Endodermal cell (in vitro differentiated cells): ENCODE measurements around the gene HAND1. TPM values are rescaled to one million over a fixed set of nuclear protein-coding genes. Genes with fewer than 3 reads are reported as not detected.
A peak's percentile ranks its signal among the peaks of the same experiment; 100 is the strongest.

ENCODE experiments used
- DNase-seq: peaks from one replicate; pipeline ENCODE4 v3.0.0-alpha.2; 2017
- H3K27ac ChIP-seq: 2 replicates; pipeline ENCODE4 v1.5.1; 2013; ENCODE audit warnings: mild to moderate bottlenecking, low read depth, low read length, moderate library complexity
- H3K27me3 ChIP-seq: 2 replicates; pipeline ENCODE4 v1.6.1; 2013; ENCODE audit warnings: mild to moderate bottlenecking, low read length, moderate library complexity; ENCODE audit not compliant: insufficient read depth, control insufficient read depth, poor library complexity, severe bottlenecking
- H3K36me3 ChIP-seq: 2 replicates; pipeline ENCODE4 v1.7.0; 2013; ENCODE audit warnings: mild to moderate bottlenecking, low read length, moderate library complexity; ENCODE audit not compliant: control insufficient read depth, insufficient read depth
- H3K4me1 ChIP-seq: one replicate; pipeline ENCODE4 v1.7.0; 2013; ENCODE audit warnings: low read length; ENCODE audit not compliant: control insufficient read depth, insufficient read depth
- H3K4me3 ChIP-seq: 2 replicates; pipeline ENCODE4 v1.5.1; 2013; ENCODE audit warnings: mild to moderate bottlenecking, low read length, moderate library complexity
- H3K9ac ChIP-seq: 2 replicates; pipeline ENCODE4 v1.6.1; 2013; ENCODE audit warnings: mild to moderate bottlenecking, low read length, moderate library complexity; ENCODE audit not compliant: poor library complexity, severe bottlenecking; ENCODE audit errors: extremely low read depth
- H3K9me3 ChIP-seq: 2 replicates; pipeline ENCODE4 v1.6.1; 2013; ENCODE audit warnings: mild to moderate bottlenecking, low read length, moderate library complexity; ENCODE audit not compliant: control insufficient read depth
- H3K27ac Mint-ChIP-seq: 2 replicates; pipeline ENCODE4 v1.8.0; 2020; ENCODE audit warnings: mixed read lengths
- H3K27me3 Mint-ChIP-seq: 2 replicates; pipeline ENCODE4 v1.8.0; 2021; ENCODE audit warnings: mild to moderate bottlenecking, mixed read lengths; ENCODE audit not compliant: insufficient read depth
- H3K36me3 Mint-ChIP-seq: 2 replicates; pipeline ENCODE4 v1.8.0; 2020; ENCODE audit warnings: low read depth, mixed read lengths
- H3K4me1 Mint-ChIP-seq: 2 replicates; pipeline ENCODE4 v1.8.0; 2020; ENCODE audit warnings: mixed read lengths
- H3K4me3 Mint-ChIP-seq: 2 replicates; pipeline ENCODE4 v1.8.0; 2020; ENCODE audit warnings: mild to moderate bottlenecking, moderate library complexity, mixed read lengths
- H3K9me3 Mint-ChIP-seq: 2 replicates; pipeline ENCODE4 v1.8.0; 2020; ENCODE audit warnings: mild to moderate bottlenecking, mixed read lengths
- CTCF ChIP-seq: fragments of 200-600 bp; sonication (generic); conservative IDR thresholded peaks from 2 replicates; pipeline ENCODE4 v1.5.0; 2021; ENCODE audit warnings: antibody characterized with exemption, mild to moderate bottlenecking
- WGBS, 2 experiments: methylation state at CpG; one replicate each; pipeline versions ENCODE4 v1.1.5 to v1.1.7; 2013; ENCODE audit warnings: missing lambda C conversion rate in 2 of 2, mixed read lengths in 1 of 2; ENCODE audit not compliant: insufficient coverage in 1 of 2, insufficient read length in 1 of 2; 5-methylcytosine and 5-hydroxymethylcytosine counted together
- total RNA-seq, 2 donors: library from RNA; stranded (reverse); fragmentation: NEBNext Ultra II Directional in 1 of 2; extraction: Animal tissue kit (Norgen Biotek cat#: 25700) in 1 of 2; gene quantifications; 2 replicates in 1 of 2; 3 replicates in 1 of 2; pipeline ENCODE4 v1.2.1, GENCODE V29; 2021

HAND1 gene
- total RNA-seq, 2 donors from 2014 or later, result not detected

DNA sequence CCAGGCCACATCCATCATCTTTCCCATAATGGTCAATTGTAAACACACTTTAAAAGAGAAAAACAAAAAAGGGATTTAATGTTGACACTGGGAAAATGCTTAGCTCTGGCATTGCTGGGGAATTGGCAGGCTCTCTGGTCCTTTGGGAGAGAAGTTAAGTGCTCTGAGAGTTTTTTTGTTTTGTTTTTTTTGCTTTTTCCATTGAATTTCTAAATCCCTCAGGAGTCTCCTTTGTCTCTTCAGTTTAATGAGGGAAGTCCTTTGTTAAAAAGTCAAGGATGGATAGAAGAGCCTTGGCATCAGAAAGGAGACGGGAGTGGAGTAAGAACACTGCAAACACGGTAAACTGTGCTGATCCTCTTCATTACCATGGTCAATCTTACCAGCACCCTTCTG is 7.1 kb upstream of the HAND1 start:
- WGBS, 2 experiments, result 0 to 16% methylated on average over 2 of the region's 2 CpGs
- H3K36me3 ChIP-seq, result no peaks in the 10 kb centered on the region
- peaks cover 42% of the 10 kb centered on the region for H3K4me1 Mint-ChIP-seq
- H3K27me3 Mint-ChIP-seq, result peaks cover 93% of the 10 kb centered on the region
- H3K9me3 ChIP-seq, result no peaks in the 10 kb centered on the region
- no peak overlapping the region for H3K4me3 ChIP-seq
- H3K4me3 Mint-ChIP-seq, result no peak overlapping the region
- H3K27ac ChIP-seq, result no peak overlapping the region
- no peak for TF ChIP-seq CTCF
- no peak overlapping the region for H3K9ac ChIP-seq
- no peaks in the 10 kb centered on the region for H3K9me3 Mint-ChIP-seq
- no peaks in the 10 kb centered on the region for H3K36me3 Mint-ChIP-seq
- peaks cover 3% of the 10 kb centered on the region for H3K4me1 ChIP-seq
- peaks cover 94% of the 10 kb centered on the region for H3K27me3 ChIP-seq
- peak; percentile 31 for DNase-seq
- no peak overlapping the region for H3K27ac Mint-ChIP-seq

DNA sequence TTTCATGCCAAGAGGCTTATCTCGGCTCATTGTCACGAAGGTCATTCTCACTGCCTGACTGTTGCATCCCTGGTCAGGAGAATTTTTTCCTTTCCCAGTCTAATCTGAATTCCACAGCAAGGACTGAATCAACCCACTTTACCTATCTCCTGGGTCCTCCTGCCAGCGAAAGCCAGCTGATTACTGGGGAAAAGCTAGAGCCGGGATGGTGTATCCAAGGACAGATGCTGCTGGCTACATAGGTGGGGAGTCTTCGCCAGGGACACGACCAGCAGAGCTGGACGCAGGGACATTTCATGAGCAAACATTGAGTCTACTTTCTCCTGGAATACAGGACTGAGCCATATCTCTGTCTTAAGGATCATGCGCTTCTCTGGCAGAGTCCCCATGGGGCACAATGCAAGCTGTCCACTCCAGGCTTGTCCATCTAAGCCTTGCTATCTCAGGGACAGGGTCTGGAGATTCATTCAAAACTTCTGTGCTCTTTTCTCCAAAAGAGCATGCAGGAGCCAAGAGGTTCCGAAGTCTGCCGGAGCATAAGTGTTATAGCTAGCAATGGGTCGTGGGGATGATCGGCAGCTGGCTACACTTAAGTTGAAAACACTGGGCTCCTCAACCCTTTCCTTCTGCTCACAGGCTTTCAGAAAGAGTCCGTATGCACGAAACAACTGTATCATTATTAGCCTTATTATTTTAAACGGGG is 6.5 kb upstream of the HAND1 start:
- Histone ChIP-seq H3K9ac (no peak overlapping the region), H3K27ac (no peak overlapping the region), H3K4me1 (peaks cover 6% of the 10 kb centered on the region), H3K9me3 (no peaks in the 10 kb centered on the region), H3K4me3 (peak overlapping the region; percentile 25), H3K27me3 (peaks cover 98% of the 10 kb centered on the region), H3K36me3 (no peaks in the 10 kb centered on the region)
- Mint-ChIP-seq H3K27ac (no peak overlapping the region), H3K4me3 (peak overlapping the region; percentile 18), H3K4me1 (peaks cover 45% of the 10 kb centered on the region), H3K9me3 (no peaks in the 10 kb centered on the region), H3K27me3 (peaks cover 95% of the 10 kb centered on the region), H3K36me3 (no peaks in the 10 kb centered on the region)
- DNase-seq, result no peak
- WGBS, 2 experiments, result 6 to 7% methylated on average over 11 to 15 of the region's 15 CpGs
- no peak for TF ChIP-seq CTCF

DNA sequence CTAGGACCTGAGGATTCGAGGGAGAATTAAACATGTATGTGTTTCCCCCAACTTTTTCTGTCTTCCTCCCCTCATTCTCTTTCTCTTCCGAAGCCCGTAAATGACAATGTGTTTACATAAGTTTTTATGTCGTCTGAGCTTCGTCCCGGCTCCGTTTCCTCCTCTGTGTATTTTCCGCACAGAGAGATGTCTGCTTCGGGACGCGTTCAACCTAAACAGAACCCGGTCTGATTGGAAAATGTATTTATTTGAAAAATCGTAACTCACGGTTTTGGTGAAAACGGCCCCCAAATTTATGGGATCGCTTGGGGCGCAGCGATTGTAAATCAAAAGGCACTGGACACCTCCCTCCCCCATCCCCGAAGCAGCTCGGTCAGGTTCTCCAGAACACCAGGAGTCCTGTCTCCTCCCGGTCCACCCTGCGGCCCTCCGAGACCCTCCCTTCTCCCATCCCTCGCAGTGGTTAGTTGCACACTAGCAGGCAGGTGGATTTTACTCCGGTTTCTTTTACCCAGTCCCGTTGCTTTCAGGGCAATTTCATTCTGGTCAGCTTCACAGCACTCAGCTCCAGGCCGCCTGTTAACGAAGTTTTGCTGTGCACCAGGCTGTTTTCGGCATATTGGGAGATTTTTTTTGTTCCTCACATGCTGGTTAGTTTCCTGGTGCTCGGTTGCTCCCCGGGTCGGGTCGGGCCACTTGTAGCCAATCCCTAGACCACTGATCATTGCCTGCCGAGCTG is 5.8 kb upstream of the HAND1 start:
- H3K4me3 ChIP-seq, result peak overlapping the region; percentile 25
- TF ChIP-seq CTCF, result no peak
- no peak overlapping the region for H3K27ac Mint-ChIP-seq
- peak; percentile 79 for DNase-seq
- H3K36me3 Mint-ChIP-seq, result no peaks in the 10 kb centered on the region
- no peak overlapping the region for H3K9ac ChIP-seq
- H3K4me1 ChIP-seq, result peaks cover 6% of the 10 kb centered on the region
- H3K9me3 ChIP-seq, result no peaks in the 10 kb centered on the region
- H3K4me3 Mint-ChIP-seq, result peak overlapping the region; percentile 18
- peaks cover 47% of the 10 kb centered on the region for H3K4me1 Mint-ChIP-seq
- H3K27ac ChIP-seq, result no peak overlapping the region
- WGBS, 2 experiments, result 1 to 3% methylated on average over 16 to 34 of the region's 34 CpGs
- peaks cover 98% of the 10 kb centered on the region for H3K27me3 ChIP-seq
- H3K36me3 ChIP-seq, result no peaks in the 10 kb centered on the region
- H3K9me3 Mint-ChIP-seq, result no peaks in the 10 kb centered on the region
- H3K27me3 Mint-ChIP-seq, result peaks cover 95% of the 10 kb centered on the region
